ENCODE data around the gene STK11. TPM values are rescaled to one million over a fixed set of nuclear protein-coding genes. Genes with fewer than 3 reads are reported as not detected.
A peak's percentile ranks its signal among the peaks of the same experiment; 100 is the strongest.
"Not testable (repeated sequence)": the region's sequence is repeated elsewhere in the genome, so short reads cannot be mapped to it uniquely, and the experiment has no call there.

The STK11 gene
- total RNA-seq, 1 donor from 2014 or later: 113 TPM

DNA sequence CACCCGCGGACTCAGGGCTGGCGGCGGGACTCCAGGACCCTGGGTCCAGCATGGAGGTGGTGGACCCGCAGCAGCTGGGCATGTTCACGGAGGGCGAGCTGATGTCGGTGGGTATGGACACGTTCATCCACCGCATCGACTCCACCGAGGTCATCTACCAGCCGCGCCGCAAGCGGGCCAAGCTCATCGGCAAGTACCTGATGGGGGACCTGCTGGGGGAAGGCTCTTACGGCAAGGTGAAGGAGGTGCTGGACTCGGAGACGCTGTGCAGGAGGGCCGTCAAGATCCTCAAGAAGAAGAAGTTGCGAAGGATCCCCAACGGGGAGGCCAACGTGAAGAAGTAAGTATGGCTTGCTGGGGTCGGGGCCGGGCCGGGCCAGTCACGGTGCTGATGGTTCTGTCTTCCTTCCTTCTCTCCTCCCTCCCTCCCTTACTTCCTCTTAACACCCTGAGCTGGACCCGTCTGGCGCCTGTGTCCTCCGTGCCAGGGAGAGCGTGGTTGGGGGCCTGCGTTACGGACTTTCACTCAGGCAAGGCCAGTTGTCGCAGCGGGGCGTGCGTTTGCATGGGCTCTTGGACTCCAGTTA, 1.4 kb downstream of the STK11 start:
- DNase-seq (ENCODE audit: low read depth): no peak

DNA sequence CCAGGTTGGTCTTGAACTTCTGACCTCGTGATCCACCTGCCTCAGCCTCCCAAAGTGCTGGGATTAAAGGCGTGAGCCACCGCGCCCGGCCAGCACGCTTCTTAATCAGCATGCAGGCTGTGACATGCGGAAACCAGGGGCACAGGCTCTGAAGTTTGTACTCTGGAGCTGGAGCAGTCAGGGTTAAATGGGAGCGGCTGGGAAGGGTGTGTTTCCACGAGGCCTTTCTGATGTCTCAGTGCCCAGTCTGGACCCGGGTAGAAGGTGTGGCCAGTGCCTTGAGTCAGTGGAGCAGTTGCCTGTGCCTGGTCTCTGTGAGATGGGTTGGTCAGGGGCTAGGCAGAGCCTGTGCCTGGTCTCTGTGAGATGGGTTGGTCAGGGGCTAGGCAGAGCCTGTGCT, 3.3 kb downstream of the STK11 start:
- DNase-seq (ENCODE audit: low read depth): not testable (repeated sequence)

DNA sequence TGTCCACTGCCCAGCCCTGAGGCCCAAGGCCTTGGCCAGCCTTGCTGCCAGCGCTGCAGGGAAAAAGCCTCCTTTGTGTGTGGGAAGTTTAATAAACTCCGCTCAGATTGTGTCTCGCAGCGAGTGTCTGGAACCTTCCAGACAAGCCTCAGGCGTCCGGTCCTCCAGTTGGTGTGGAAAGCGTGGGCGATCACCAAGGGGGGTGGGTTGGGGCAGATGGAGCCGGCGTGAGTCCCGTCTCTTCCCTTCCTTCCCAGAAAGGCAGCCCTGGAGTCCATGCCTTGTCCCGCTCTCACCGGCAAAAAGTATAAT, 4.6 kb downstream of the STK11 start:
- DNase-seq (ENCODE audit: low read depth): no peak

DNA sequence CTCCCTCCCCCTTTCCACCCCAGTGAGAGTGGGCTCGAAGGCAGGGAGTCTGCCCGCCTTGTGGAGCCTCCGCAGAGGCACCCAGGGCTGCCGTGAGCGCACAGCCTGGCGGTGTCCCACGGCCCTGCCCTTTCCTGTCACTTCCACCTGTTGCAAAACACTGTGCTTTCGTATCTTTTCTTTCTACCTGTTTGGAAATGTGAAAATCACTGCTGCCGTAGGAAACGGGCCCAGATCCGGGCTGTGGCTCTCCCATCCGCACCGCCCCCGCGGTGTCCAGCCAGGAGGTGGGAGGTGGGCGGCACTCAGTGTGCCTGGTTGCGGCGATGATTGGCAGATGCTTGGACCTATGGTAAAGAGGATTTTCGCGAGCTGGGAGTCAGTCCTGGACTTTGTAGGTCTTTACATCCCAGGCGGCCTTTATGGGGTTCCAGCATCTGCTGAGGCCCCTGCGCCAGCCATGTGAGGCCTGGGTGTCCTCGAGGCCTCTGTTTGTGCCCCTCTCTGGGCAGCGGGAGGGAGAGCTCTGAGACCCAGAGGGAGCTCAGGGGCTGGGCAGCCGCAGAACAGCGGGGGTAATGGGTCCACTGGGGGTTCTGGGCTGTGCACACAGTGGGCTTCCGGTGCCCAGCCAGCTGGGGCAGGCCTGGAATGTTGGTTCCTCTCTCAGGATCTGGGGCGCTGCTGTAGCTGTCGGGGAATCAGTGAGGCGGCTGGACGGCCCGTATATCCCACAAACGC, 6.1 kb downstream of the STK11 start:
- no peak for DNase-seq (ENCODE audit: low read depth)

DNA sequence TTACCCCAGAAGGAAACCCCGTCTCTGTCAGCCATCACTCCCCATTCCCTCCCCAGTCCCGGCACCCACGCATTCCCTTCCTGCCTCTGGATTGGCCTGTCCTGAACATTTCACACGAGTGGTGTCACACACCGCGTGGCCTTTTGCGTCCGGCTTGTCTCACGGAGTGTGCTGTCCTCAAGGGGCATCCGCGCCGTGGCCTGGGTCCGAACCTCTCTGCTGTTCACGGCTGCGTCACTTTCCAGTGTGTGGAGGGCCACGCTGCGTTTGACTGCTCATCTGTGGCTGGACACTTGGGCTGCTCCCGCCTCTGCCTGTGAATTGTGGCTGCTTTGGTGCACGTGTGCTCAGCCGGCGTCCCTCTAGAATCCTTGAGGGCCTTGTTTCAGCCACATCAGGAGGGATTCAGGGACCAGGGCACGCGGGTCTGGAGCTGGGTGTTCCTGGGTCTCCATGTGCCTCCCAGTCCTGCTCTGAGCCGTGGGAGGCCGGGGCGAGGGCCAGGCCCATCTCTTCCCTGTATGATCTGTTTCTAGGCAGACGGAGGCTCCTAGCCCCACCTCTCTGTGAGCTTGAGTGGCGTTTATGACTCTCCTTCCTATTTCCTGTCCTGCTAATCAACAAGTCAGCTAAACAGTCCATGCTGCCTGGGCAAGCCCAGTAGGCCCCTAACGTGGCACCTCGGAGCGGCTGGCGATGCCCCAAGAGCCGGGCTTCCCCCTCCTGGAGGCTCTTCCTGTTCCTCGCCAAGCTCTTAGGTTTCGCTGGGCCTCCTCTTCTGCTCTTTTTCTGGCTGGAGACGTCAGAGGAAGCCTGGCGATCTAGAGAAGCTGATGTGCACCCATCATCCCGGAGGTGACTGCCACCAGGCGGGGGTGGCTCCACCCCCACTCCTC, 8.1 kb downstream of the STK11 start:
- DNase-seq (ENCODE audit: low read depth): peak; percentile 66

DNA sequence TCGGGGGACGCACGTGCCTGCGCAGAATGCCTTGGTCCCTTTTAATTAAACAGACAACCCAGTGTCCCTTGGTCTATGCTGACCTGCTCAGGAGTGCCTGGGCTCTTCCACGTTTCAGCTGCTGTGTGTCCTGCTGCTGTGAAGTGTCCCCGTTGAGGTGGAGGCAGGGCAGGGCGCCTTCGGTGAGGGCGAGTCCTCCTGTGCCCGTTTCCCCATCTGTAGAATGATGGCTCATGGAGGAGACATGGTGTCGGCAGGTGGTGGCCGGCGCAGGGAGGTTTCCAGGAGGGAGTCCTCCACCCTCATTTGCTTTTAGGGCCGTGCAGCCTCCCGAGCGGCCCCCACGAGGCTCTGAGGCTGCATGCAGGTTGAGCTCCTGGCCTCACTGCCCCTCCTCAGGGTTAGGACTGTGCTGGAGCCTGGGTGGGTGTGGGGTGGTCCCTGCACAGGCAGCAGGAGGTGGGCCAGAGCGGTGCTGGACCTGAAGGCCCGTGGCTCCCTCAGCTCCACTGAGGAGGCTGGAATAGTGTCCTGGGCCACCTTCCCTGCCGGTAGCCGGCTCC, 8.8 kb downstream of the STK11 start:
- DNase-seq (ENCODE audit: low read depth): no peak

DNA sequence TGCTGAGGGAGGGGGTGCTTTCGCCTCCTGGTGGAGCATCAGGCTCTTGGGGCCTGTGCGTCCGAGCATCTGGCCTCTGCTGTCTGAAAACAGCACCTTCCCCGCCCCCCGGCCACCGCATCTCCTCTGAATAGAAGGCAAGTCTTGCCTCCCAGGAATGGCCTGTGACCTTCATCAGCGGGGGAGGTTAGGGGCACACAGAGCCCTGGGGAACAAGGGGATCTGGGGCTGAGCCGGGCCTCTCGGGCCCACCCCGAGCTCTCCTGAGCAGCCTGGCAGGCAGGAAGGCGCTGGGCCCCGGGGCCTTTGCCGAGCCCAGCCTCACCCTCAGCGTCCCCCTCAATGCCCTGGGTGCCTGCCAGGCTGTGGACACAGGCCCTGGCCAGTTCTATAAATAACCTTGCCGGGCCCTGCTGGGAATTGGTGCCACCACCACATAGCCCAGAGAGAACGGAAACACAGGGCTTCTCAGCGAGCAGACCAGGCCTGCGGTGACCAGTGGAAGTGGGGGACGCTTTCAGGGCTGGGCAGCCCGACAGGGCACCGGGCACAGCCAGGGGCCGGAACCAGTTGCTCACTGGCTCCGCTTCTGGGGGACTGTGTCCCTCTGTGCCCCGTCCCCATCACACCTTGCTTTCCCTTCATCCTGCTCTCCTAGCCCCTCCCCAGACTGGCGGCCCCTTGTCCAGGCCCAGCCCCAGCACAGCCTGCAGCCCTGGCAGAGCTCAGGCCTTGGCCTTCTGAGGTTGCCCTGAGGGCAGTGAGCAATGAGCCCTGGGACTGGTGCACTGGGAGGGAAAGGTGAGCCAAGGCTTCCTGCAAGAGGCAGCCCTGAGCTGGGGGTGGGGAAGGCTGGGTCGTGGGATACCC, 9.5 kb downstream of the STK11 start:
- DNase-seq (ENCODE audit: low read depth): peak; percentile 48

DNA sequence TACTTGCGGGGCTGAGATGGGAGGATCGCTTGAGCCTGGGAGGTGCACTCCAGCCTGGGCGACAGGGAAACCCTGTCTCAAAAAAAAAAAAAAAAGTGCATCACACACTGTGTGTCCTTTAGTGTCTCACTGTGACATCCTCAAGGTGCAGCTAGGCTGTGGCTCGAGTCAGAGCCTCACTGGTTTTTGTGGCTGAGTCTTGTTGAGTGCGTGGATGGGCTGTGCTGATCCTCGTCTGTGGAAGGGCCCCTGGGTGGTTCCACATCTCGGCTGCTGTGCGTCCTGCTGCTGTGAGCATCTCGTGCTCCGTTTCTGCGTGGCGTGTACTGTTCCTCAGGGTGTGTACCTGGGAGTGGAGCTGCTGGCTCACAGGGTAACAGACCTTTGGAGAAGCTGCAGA, 11.2 kb downstream of the STK11 start:
- DNase-seq (ENCODE audit: low read depth): no peak

DNA sequence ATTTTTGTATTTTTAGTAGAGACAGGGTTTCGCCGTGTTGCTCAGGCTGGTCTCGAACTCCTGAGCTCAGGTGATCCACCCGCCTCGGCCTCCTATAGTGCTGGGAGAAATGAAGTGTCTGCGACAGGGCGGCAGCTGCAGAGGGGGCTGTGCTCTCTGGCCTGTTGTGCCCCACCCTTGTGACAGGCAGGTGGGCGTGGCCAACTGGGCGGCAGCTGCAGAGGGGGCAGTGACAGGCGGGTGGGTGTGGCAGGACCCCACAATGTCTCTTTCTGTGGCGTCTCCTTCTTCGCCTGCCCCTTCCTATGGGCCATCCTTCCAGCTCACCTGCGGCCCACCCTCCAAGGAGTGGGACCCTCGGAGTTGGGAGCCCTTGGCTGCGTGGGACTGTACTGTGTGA, 11.8 kb downstream of the STK11 start:
- DNase-seq (ENCODE audit: low read depth): no peak

DNA sequence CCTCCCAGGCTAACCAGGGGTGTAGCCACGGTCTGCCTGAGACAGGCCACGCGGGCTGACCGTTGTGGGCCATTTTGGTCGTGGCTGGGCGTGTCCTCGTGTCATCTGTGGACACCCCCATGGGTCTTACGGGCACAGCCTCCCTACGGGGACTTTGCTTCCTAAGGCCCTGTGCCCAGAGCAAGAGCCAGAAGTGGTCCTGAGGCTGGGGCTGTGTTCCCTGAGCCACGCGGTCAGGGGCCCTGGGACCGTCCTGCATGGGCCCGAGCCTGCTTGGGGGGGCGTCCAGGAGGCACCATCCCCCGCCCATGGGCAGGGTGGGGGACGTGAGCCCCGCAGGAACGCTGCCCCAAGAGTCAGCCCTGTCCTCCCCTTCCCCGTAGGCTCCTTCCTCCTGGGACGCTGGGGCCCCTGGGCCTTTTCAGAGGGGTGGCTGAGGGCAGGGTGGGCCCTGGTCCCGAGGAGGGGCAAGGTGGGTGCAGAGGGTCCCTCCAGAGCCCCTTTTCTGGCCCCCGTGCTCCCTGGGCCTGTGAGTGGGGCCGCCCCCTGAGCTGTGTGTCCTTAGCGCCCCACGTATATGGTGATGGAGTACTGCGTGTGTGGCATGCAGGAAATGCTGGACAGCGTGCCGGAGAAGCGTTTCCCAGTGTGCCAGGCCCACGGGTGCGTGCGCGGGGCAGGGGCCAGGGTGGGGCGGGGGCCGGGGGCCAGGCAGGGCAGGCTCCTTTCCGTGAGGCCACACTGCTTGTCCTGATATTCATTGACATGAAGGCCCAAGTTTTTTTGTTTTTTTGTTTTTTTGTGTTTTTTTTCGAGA, 13.4 kb downstream of the STK11 start:
- DNase-seq (ENCODE audit: low read depth): no peak

DNA sequence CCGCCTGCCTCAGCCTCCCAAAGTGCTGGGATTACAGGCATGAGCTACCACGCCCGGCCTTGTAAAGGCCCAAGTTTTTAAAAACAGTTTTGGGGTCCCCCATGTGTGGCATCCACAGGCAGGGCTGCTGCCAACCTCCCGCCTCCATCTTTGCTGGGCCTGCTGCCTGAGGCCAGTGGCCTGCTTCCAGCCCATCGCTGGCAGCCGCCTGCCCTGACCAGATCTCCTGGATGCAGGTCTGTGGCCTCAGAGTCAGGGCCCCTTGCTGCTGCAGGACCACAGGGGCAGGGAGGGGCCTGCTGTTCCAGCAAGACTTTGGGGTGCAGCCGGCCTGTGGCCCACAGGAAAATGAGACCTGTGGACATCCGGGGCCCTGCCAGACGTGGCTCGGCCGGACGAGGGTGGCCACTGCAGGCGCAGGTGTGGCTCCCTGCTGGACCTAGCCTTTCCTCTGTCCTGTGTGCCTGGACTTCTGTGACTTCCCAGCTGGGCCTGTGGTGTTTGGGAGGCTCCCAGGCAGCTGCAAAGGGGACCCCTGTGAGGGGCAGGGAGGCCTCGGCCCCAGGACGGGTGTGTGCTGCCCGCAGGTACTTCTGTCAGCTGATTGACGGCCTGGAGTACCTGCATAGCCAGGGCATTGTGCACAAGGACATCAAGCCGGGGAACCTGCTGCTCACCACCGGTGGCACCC, 14.4 kb downstream of the STK11 start:
- DNase-seq (ENCODE audit: low read depth): no peak

DNA sequence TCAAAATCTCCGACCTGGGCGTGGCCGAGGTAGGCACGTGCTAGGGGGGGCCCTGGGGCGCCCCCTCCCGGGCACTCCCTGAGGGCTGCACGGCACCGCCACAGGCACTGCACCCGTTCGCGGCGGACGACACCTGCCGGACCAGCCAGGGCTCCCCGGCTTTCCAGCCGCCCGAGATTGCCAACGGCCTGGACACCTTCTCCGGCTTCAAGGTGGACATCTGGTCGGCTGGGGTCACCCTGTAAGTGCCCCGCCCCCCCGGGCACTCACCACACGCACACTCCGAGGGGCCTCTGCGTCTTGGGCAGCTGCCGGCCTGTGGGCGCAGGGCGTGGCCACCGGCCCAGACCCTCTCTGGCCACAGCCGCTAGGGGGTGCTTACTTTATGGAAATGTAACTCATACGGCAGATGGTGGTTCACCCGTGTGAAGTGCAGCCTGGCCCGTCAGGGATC, 14.9 kb downstream of the STK11 start:
- no peak for DNase-seq (ENCODE audit: low read depth)

DNA sequence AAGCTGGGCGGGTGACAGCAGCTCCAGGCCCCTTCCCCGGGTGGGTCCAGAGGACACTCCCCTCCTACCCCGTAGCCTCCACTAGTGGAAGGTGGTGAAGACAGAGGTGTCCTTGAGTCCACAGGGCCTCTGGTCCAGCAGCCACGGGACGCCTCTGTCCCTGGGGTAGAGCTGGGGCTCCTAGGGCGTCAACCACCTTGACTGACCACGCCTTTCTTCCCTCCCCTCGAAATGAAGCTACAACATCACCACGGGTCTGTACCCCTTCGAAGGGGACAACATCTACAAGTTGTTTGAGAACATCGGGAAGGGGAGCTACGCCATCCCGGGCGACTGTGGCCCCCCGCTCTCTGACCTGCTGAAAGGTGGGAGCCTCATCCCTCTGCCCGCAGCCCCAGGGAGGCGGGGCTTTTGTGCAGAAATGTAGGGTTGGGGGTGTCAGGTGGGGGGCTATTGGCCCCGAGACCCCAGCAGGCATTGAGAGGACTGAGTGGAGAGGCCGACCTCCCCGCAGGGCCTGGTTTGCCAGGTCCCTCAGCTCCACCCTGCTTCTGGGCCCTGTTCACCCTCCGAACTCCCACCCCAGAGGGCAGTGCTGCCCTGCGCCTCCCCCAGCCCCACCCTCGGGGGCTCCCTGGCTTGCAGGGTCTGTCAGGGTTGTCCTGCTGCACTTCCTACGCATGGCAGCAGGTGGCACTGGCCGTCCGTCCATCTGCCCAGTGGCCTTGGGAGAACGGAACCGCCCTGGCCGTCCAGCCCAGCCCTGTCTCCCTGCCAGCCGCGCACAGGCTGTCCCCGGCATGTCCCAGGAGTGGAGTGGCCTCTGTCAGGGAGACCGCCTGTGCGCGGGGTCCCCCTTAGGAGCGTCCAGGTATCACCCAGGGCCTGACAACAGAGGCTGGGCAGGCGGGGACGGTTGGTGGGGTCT, 15.7 kb downstream of the STK11 start:
- DNase-seq (ENCODE audit: low read depth): no peak

DNA sequence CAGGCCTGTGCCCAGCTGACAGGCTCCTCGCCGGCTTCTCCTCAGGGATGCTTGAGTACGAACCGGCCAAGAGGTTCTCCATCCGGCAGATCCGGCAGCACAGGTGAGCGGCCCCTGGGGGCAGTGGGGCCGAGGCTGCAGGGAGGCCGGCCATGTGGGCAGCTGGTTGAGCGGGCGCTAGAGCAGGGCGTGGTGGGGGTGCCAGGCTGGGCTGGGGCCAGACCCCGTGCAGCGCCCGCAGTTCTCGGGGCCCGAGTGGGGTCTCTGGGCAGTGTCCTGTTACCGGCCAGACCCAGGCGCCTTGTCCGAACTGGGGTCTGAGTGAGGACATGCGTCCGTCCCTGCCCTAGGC, 16.3 kb downstream of the STK11 start:
- no peak for DNase-seq (ENCODE audit: low read depth)

DNA sequence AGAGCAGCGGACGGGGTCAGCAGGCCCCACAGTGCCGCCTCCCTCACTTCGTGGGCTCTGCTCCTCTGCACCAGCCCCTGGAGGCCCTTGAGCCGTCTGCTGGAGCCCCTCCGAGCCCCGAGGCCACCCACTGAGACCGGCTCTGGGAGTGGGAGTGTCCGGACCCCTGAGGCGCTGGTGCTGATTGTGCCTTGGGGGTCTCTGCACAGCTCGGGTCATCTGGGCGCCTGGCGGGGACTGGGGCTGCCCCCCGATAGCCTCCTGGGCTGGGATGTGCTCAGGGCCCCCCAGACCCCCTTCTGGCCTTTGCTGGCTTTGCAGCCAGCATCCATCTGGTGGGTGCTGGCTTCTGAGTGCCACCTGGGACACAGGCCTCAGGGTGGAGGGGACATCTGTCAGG, 16.8 kb downstream of the STK11 start:
- no peak for DNase-seq (ENCODE audit: low read depth)

DNA sequence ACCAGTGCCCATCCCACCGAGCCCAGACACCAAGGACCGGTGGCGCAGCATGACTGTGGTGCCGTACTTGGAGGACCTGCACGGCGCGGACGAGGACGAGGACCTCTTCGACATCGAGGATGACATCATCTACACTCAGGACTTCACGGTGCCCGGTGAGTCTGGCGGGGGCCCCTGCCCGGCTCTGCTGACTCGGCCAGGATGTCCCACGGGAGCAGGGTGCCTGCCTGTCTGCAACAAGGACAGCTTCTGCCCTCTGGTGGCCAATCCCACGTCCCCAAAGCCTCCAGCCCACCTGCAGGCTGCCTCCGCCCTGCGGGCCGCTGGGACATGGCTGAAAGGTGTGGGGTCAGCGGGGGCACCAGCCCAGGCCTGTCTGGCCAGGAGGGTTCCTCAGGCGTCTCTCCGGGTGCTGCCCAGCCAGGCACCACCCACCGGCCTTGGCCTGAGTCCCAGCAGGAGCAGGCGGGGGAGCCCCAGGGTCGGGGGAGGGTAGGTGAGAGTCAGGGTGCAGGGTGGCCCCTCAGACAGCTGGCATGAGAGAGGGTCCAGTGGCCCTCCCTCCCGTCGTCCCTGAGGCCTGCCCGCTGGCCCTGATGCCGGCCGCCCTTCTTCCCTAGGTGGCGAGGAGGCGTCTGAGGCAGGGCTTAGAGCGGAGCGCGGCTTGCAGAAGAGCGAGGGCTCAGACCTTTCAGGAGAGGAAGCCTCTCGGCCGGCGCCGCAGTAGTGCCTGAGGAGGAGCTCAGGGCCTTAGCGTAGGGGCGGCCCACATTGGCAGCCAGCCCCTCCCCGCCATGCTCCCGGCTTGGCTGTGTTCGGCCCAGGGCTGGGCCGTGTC, 17.7 kb downstream of the STK11 start:
- no peak for DNase-seq (ENCODE audit: low read depth)

DNA sequence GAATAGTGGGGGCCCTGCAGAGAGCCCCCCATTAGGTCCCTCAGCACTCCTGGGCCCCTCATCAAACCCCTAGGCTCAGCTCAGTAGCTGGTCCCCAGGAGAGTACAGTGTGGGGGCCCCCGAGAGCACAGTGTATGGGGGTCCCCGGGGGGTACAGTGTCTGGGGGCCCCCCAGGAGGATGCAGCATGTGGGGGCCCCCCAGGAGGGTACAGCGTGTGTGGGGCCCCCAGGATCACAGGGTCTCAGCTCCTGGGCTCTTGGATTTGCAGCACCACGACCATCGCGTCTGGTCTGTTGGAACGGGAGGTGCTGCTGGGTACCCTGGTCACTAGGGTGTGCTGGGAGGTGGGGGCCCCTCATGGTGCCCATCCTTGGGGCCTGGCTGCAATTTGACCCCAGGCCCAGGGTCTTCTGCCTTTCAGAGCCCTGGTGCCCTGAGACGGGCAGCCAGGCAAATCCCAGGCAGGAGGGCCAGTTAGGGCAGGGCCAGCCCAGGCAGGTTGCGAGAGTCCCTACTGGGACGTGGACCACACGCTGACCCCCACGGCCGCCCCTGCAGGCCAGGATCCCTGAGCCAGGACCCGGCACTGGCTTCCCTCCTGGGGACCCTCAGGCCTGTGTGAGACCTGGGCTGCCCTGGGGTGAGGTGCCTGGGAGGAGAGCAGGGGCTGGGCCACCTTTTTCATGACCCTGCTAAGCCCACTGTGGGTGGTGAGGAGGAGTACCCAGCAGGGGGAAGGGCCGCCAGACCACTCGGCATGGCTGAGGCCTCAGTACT, 18.7 kb downstream of the STK11 start:
- DNase-seq (ENCODE audit: low read depth): no peak
